Panc1 (cell line): ENCODE results near the gene ZSCAN18. TPM values are rescaled to one million over a fixed set of nuclear protein-coding genes. Genes with fewer than 3 reads are reported as not detected.

Experiments used
- ATAC-seq: fragments of 200-7000 bp; cut with Tn5 transposase; 2 replicates; pipeline ENCODE4 v1.9.1; 2020; ENCODE audit warnings: mild to moderate bottlenecking, moderate library complexity
- BruUV-seq: library from RNA; stranded (reverse); fragments of 400-500 nt; replicated peaks from 2 replicates; lab custom pipeline; 2021; lab: Mats Ljungman, UMichigan
- CTCF ChIA-PET: fragments of 300-600 bp; sonication (Branson Sonifier 250); formaldehyde crosslinking; loops from one replicate; lab custom pipeline; 2022; ENCODE audit warnings: antibody characterized with exemption; lab: Charles Lee
- POLR2A ChIA-PET: fragments of 300-600 bp; sonication (Branson Sonifier 250); formaldehyde crosslinking; loops from one replicate; lab custom pipeline; 2022; ENCODE audit warnings: antibody characterized with exemption; lab: Charles Lee
- DNase-seq: peaks from one replicate; pipeline ENCODE4 v3.0.0-alpha.2; 2010; ENCODE audit warnings: low read depth, low spot score
- H3K27ac ChIP-seq: 2 replicates; pipeline ENCODE4 v1.5.1; 2011; ENCODE audit warnings: mild to moderate bottlenecking, low read length, inconsistent platforms
- H3K27me3 ChIP-seq: fragments of 200-500 bp; sonication (Bioruptor generic); 2 replicates; pipeline ENCODE4 v1.6.0; 2014; ENCODE audit warnings: low read length, inconsistent platforms; ENCODE audit not compliant: control insufficient read depth, insufficient read depth
- H3K36me3 ChIP-seq: fragments of 200-500 bp; sonication (Bioruptor generic); 2 replicates; pipeline ENCODE4 v1.5.1; 2014; ENCODE audit warnings: inconsistent platforms, mild to moderate bottlenecking, low read length, moderate library complexity; ENCODE audit not compliant: control insufficient read depth, insufficient read depth
- H3K4me1 ChIP-seq: 2 replicates; pipeline ENCODE4 v1.5.1; 2011; ENCODE audit warnings: inconsistent platforms, mild to moderate bottlenecking, low read length, moderate library complexity; ENCODE audit not compliant: control insufficient read depth, insufficient read depth
- H3K4me3 ChIP-seq, 2 experiments: 2 replicates each; pipeline ENCODE4 v1.5.1; 2011 to 2012; ENCODE audit warnings: low read depth in 2 of 2, low read length in 2 of 2, mild to moderate bottlenecking in 2 of 2, inconsistent platforms in 1 of 2, moderate library complexity in 1 of 2
- H3K9me3 ChIP-seq: fragments of 200-500 bp; sonication (Bioruptor generic); 2 replicates; pipeline ENCODE4 v1.5.1; 2014; ENCODE audit warnings: low read depth, mild to moderate bottlenecking, inconsistent platforms, low read length, moderate library complexity; ENCODE audit not compliant: control insufficient read depth, insufficient read depth
- CTCF ChIP-seq: fragments of 450-650 bp; IDR thresholded peaks from 2 replicates; pipeline ENCODE4 v1.5.1; 2017; ENCODE audit warnings: mild to moderate bottlenecking
- POLR2AphosphoS5 ChIP-seq: IDR thresholded peaks from 2 replicates; pipeline ENCODE4 v1.6.1; 2012; ENCODE audit warnings: mild to moderate bottlenecking, low read depth, low read length, moderate library complexity
- REST ChIP-seq, 2 experiments: IDR thresholded peaks; 2 replicates each; pipeline ENCODE4 v1.6.1; 2011 to 2012; ENCODE audit warnings: low read depth in 2 of 2, control low read depth in 1 of 2, low read length in 1 of 2, mild to moderate bottlenecking in 1 of 2, moderate library complexity in 1 of 2; ENCODE audit not compliant: insufficient read depth in 1 of 2
- SIN3A ChIP-seq: IDR thresholded peaks from 2 replicates; pipeline ENCODE4 v1.6.1; 2012; ENCODE audit warnings: low read depth, mild to moderate bottlenecking, low read length, moderate library complexity, borderline replicate concordance; ENCODE audit not compliant: insufficient read depth
- TCF7L2 ChIP-seq: IDR thresholded peaks from 2 replicates; pipeline ENCODE4 v1.6.1; 2011; ENCODE audit warnings: mild to moderate bottlenecking, low read depth, low read length, inconsistent platforms
- in situ Hi-C: cut with HindIII; loops from 2 replicates; pipeline ENCODE4 v1.10.0; 2016; ENCODE audit warnings: low sequenced_read_pairs, low pct_unique_long_range_greater_than_20kb
- intact Hi-C: fragments of 100-400 bp; cut with micrococcal nuclease; formaldehyde crosslinking; loops from one replicate; pipeline ENCODE4 v1.10.0; 2022; ENCODE audit not compliant: unreplicated experiment
- total RNA-seq: library from RNA; stranded (reverse); gene quantifications from one replicate; pipeline ENCODE4 v1.2.1, GENCODE V29; 2021; ENCODE audit not compliant: unreplicated experiment

Gene ZSCAN18
- total RNA-seq, 1 experiment from 2014 or later: not detected

GRCh38 chr19:58088521-58089052, 9.4 kb downstream of the ZSCAN18 start:
- no peaks in the 10 kb centered on the region for H3K27me3 ChIP-seq
- ChIA-PET POLR2A (no interaction called here), CTCF (no interaction called here)
- no TSS peak for BruUV-seq
- H3K9me3 ChIP-seq: peaks cover 10% of the 10 kb centered on the region; the same call in 1 of the 2 replicates
- TF ChIP-seq POLR2AphosphoS5 (no peak), TCF7L2 (no peak), CTCF (no peak), SIN3A (no peak), REST (IDR thresholded peaks at IDR 0.05; ENCODE audit: insufficient read depth in 1 of 2, low read depth in 2 of 2, low read length in 1 of 2) (no peak)
- no peaks in the 10 kb centered on the region for H3K4me1 ChIP-seq
- in situ Hi-C loops: no loop called here
- DNase-seq (no peak), ATAC-seq (no peak)
- no peaks in the 10 kb centered on the region for H3K36me3 ChIP-seq
- intact Hi-C loops: no loop called here
- H3K4me3 ChIP-seq: no peak overlapping the region
- no peak overlapping the region for H3K27ac ChIP-seq

GRCh38 chr19:58086825-58087710, 11.0 kb downstream of the ZSCAN18 start:
- ATAC-seq: no peak
- peaks cover 10% of the 10 kb centered on the region; the same call in 1 of the 2 replicates for H3K9me3 ChIP-seq
- no TSS peak for BruUV-seq
- ChIA-PET POLR2A (no interaction called here), CTCF (interaction anchor here (0.7 kb wide), 1 partner anchor 1264 kb away, joined by 4 read pairs; no protein-coding TSS in a partner anchor)
- intact Hi-C loops (no loop called here), in situ Hi-C loops (no loop called here)
- no peak overlapping the region for H3K4me3 ChIP-seq
- H3K27ac ChIP-seq: no peak overlapping the region
- TF ChIP-seq REST (IDR thresholded peaks at IDR 0.05; ENCODE audit: insufficient read depth in 1 of 2, low read depth in 2 of 2, low read length in 1 of 2) (no peak), TCF7L2 (no peak), SIN3A (no peak), CTCF (no peak), POLR2AphosphoS5 (no peak)
- H3K36me3 ChIP-seq: no peaks in the 10 kb centered on the region
- no peaks in the 10 kb centered on the region for H3K27me3 ChIP-seq
- no peak for DNase-seq
- no peaks in the 10 kb centered on the region for H3K4me1 ChIP-seq
